Neural cell (in vitro differentiated cells): ENCODE data around the gene SART3. TPM values are rescaled to one million over a fixed set of nuclear protein-coding genes. Genes with fewer than 3 reads are reported as not detected.

Experiments
- H2AFZ ChIP-seq: fragments of 200-600, 300-800 bp; sonication (generic), shearing (Covaris generic); 2 replicates; pipeline ENCODE4 v1.6.0; 2014; ENCODE audit warnings: low read depth, mild to moderate bottlenecking, antibody characterized with exemption, low read length, moderate library complexity
- H3F3A ChIP-seq: fragments of 200-600 bp; shearing (Covaris generic); 2 replicates; pipeline ENCODE4 v1.6.1; 2016; ENCODE audit warnings: mild to moderate bottlenecking, moderate library complexity, mixed read lengths, antibody characterized with exemption, low read length; ENCODE audit not compliant: insufficient read depth, poor library complexity, severe bottlenecking
- H3K27ac ChIP-seq: fragments of 200-600, 300-800 bp; sonication (generic), shearing (Covaris generic); 2 replicates; pipeline ENCODE4 v1.5.1; 2014; ENCODE audit warnings: mild to moderate bottlenecking, low read length, moderate library complexity
- H3K27me3 ChIP-seq: fragments of 300-800, 200-600 bp; sonication (generic), shearing (Covaris generic); 2 replicates; pipeline ENCODE4 v1.6.0; 2014; ENCODE audit warnings: mild to moderate bottlenecking, low read depth, low read length, moderate library complexity; ENCODE audit not compliant: insufficient read depth
- H3K36me3 ChIP-seq: fragments of 300-800, 200-600 bp; sonication (generic), shearing (Covaris generic); 2 replicates; pipeline ENCODE4 v1.5.1; 2014; ENCODE audit warnings: mild to moderate bottlenecking, antibody characterized with exemption, low read length, moderate library complexity; ENCODE audit not compliant: insufficient read depth
- H3K4me2 ChIP-seq: fragments of 300-800, 200-600 bp; sonication (generic), shearing (Covaris generic); 2 replicates; pipeline ENCODE4 v1.6.0; 2014; ENCODE audit warnings: mild to moderate bottlenecking, low read length
- H3K4me3 ChIP-seq: fragments of 300-800, 200-600 bp; sonication (generic), shearing (Covaris generic); 2 replicates; pipeline ENCODE4 v1.5.1; 2014; ENCODE audit warnings: mild to moderate bottlenecking, low read length, moderate library complexity
- H3K79me2 ChIP-seq: fragments of 200-600 bp; shearing (Covaris generic); replicated peaks from 2 replicates; pipeline ENCODE4 v1.6.0; 2014; ENCODE audit warnings: mild to moderate bottlenecking, low read length, moderate library complexity; ENCODE audit not compliant: insufficient read depth
- H3K9ac ChIP-seq: fragments of 300-800, 200-600 bp; sonication (generic), shearing (Covaris generic); 2 replicates; pipeline ENCODE4 v1.6.1; 2016; ENCODE audit warnings: mild to moderate bottlenecking, low read length, mixed read lengths
- H3K9me2 ChIP-seq: fragments of 200-600 bp; shearing (Covaris generic); 2 replicates; pipeline ENCODE4 v1.6.1; 2016; ENCODE audit warnings: mild to moderate bottlenecking, low read length, mixed read lengths; ENCODE audit not compliant: insufficient read depth
- H3K9me3 ChIP-seq: fragments of 200-600, 300-800 bp; sonication (generic), shearing (Covaris generic); 2 replicates; pipeline ENCODE4 v1.6.1; 2016; ENCODE audit warnings: mild to moderate bottlenecking, mixed run types, low read length, moderate library complexity, mixed read lengths
- H4K20me1 ChIP-seq: fragments of 200-600 bp; shearing (Covaris generic); 2 replicates; pipeline ENCODE4 v1.6.1; 2016; ENCODE audit warnings: mild to moderate bottlenecking, mixed run types; ENCODE audit not compliant: insufficient read depth
- CTCF ChIP-seq: fragments of 450-650 bp; IDR thresholded peaks from 2 replicates; pipeline ENCODE4 v1.5.1; 2014; ENCODE audit warnings: antibody characterized with exemption, mild to moderate bottlenecking, moderate library complexity; ENCODE audit not compliant: poor library complexity, severe bottlenecking
- EP300 ChIP-seq: fragments of 450-650 bp; conservative IDR thresholded peaks from 2 replicates; pipeline ENCODE4 v1.6.1; 2014; ENCODE audit warnings: antibody characterized with exemption, mild to moderate bottlenecking, moderate library complexity; ENCODE audit not compliant: poor library complexity, severe bottlenecking
- EZH2 ChIP-seq: fragments of 200-600, 300-800 bp; shearing (Covaris generic), sonication (generic); IDR thresholded peaks from 2 replicates; pipeline ENCODE4 v1.6.1; 2014; ENCODE audit warnings: antibody characterized with exemption, low read length, borderline replicate concordance, mild to moderate bottlenecking; ENCODE audit not compliant: insufficient read depth, poor library complexity, severe bottlenecking
- MXI1 ChIP-seq: fragments of 450-650 bp; conservative IDR thresholded peaks from 2 replicates; pipeline ENCODE4 v1.6.1; 2014; ENCODE audit warnings: antibody characterized with exemption, mild to moderate bottlenecking; ENCODE audit not compliant: poor library complexity, severe bottlenecking
- POLR2AphosphoS5 ChIP-seq: IDR thresholded peaks from 2 replicates; pipeline ENCODE4 v1.6.1; 2012
- RAD21 ChIP-seq: fragments of 450-650 bp; conservative IDR thresholded peaks from 2 replicates; pipeline ENCODE4 v1.6.1; 2014; ENCODE audit warnings: antibody characterized with exemption, mild to moderate bottlenecking, moderate library complexity
- REST ChIP-seq: IDR thresholded peaks from 2 replicates; pipeline ENCODE4 v1.6.1; 2012; ENCODE audit warnings: borderline replicate concordance
- SMC3 ChIP-seq: fragments of 450-650 bp; conservative IDR thresholded peaks from 2 replicates; pipeline ENCODE4 v1.6.1; 2014; ENCODE audit warnings: antibody characterized with exemption, mild to moderate bottlenecking, moderate library complexity; ENCODE audit not compliant: poor library complexity
- TAF1 ChIP-seq: IDR thresholded peaks from 2 replicates; pipeline ENCODE4 v1.6.1; 2012; ENCODE audit warnings: low read depth
- polyA plus RNA-seq: library from polyadenylated mRNA; depleted of rRNA; stranded (reverse); fragments of >200 nt; gene quantifications from 2 replicates; pipeline ENCODE4 v1.2.3, GENCODE V29; 2014

The SART3 gene
- polyA plus RNA-seq, 1 donor from 2014 or later, result 71.0 TPM

- no peak for TF ChIP-seq EP300
Observed at GRCh38 chr12:108610336-108610815, 49.4 kb upstream of the SART3 start (continued).

- no peak overlapping the region for H3K9ac ChIP-seq
- no peak for TF ChIP-seq CTCF
- no peak for TF ChIP-seq EP300
- TF ChIP-seq TAF1, result no peak
- no peak for TF ChIP-seq REST
- no peak for TF ChIP-seq SMC3
- no peak for TF ChIP-seq RAD21
- no peak overlapping the region for H3K4me2 ChIP-seq
- H3K4me3 ChIP-seq, result no peak overlapping the region
- H3F3A ChIP-seq, result no peaks in the 10 kb centered on the region
- no peaks in the 10 kb centered on the region for H3K36me3 ChIP-seq
- H3K9me3 ChIP-seq, result no peaks in the 10 kb centered on the region
- no peak overlapping the region for H2AFZ ChIP-seq
- H3K27ac ChIP-seq, result no peak overlapping the region
- H3K27me3 ChIP-seq, result no peaks in the 10 kb centered on the region
- no peaks in the 10 kb centered on the region for H3K79me2 ChIP-seq
- no peaks in the 10 kb centered on the region for H3K9me2 ChIP-seq
- H4K20me1 ChIP-seq, result no peaks in the 10 kb centered on the region
Observed at GRCh38 chr12:108609537-108610335, 48.8 kb upstream of the SART3 start.

GRCh38 chr12:108608616-108609015 is 47.6 kb upstream of the SART3 start:
- Histone ChIP-seq H2AFZ (no peak overlapping the region), H3F3A (no peaks in the 10 kb centered on the region), H3K79me2 (no peaks in the 10 kb centered on the region), H3K4me3 (no peak overlapping the region), H4K20me1 (no peaks in the 10 kb centered on the region), H3K36me3 (no peaks in the 10 kb centered on the region), H3K27me3 (no peaks in the 10 kb centered on the region), H3K9me2 (no peaks in the 10 kb centered on the region), H3K27ac (no peak overlapping the region), H3K9ac (no peak overlapping the region), H3K4me2 (no peak overlapping the region), H3K9me3 (no peaks in the 10 kb centered on the region)
- no peak for TF ChIP-seq POLR2AphosphoS5
- no peak for TF ChIP-seq MXI1
- no peak for TF ChIP-seq TAF1
- TF ChIP-seq EP300, result no peak
- no peak for TF ChIP-seq EZH2
- TF ChIP-seq CTCF, result no peak
- TF ChIP-seq REST, result no peak
- TF ChIP-seq RAD21, result no peak
- TF ChIP-seq SMC3, result no peak
